GM12801 (cell line): ENCODE results near the gene LTB4R.

Experiments used
- CTCF ChIP-seq: IDR thresholded peaks from one replicate; pipeline ENCODE4 v1.5.1; 2011; ENCODE audit warnings: control low read depth; ENCODE audit not compliant: insufficient read length; ENCODE audit errors: extremely low read depth

The LTB4R gene

GRCh38 chr14:24313913-24314312 lies 2.6 kb downstream of the LTB4R start:
- TF ChIP-seq CTCF = no peak

GRCh38 chr14:24314377-24315193 lies 3.3 kb downstream of the LTB4R start:
- TF ChIP-seq CTCF = no peak

- TF ChIP-seq CTCF = no peak
Measured at GRCh38 chr14:24315243-24315806, 4.0 kb downstream of the LTB4R start.

- TF ChIP-seq CTCF = no peak
Measured at GRCh38 chr14:24315807-24316596, 4.7 kb downstream of the LTB4R start.

DNA sequence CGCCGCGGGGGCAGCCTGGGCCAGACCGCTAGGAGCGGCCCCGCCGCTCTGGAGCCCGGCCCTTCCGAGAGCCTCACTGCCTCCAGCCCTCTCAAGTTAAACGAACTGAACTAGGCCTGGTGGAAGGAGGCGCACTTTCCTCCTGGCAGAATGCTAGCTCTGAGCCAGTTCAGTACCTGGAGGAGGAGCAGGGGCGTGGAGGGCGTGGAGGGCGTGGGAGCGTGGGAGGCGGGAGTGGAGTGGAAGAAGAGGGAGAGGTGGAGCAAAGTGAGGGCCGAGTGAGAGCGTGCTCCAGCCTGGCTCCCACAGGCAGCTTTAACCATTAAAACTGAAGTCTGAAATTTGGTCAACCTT lies 5.3 kb downstream of the LTB4R start:
- TF ChIP-seq CTCF = no peak

DNA sequence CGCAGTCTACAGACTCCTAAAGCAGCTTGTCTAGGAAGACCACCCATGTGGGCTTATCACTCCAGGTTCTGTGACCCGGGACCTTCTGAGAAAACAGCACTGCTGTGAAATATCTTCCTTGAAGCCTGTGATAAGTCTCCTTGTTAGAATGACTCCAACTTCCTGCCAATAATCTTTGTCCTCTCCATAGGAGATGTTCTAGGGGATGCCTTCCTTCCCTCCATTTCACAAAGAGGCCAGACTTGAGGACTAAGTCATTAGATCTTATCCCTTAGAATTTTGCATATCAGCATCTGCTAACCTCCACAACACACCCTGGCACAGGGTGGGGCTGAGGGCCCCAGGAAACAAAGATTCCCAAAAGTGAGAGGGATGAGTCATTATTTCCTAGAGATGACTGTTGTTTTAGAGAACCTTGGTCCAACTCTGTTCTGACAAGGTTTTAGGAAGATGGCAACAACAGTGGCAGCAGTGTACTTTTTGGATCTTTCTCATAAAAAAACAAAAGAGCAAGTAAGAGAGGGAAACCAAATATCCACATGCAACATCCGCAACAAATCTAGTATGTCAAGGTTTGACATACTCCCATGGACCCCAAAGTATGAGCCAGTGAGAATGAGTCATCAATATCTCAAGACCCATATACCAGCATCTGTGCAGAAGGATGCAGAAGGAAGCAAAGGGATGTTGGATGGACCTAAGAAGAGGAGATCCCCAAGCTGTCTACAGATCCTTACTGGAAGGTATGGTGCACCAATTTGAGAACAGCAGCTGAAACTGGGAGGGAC lies 6.0 kb downstream of the LTB4R start:
- TF ChIP-seq CTCF = no peak
